Kidney glomerular epithelial cell (primary cell): ENCODE results near the gene SLC24A3.
A peak's percentile ranks its signal among the peaks of the same experiment; 100 is the strongest.

Source experiments
- DNase-seq: peaks from one replicate; lab custom pipeline; 2025; lab: John Stamatoyannopoulos, UW

The SLC24A3 gene

GRCh38 chr20:19427480-19427879, 215.0 kb downstream of the SLC24A3 start:
- DNase-seq: no peak

GRCh38 chr20:19427913-19428312, 215.5 kb downstream of the SLC24A3 start:
- DNase-seq: no peak

GRCh38 chr20:19428324-19428723, 215.9 kb downstream of the SLC24A3 start:
- DNase-seq: no peak

GRCh38 chr20:19429538-19429937, 217.1 kb downstream of the SLC24A3 start:
- DNase-seq: no peak

GRCh38 chr20:19430641-19431315, 218.3 kb downstream of the SLC24A3 start:
- no peak for DNase-seq

- DNase-seq: no peak
These were observed 218.9 kb downstream of the SLC24A3 start for GRCh38 chr20:19431316-19431700.

GRCh38 chr20:19431906-19432305, 219.5 kb downstream of the SLC24A3 start:
- DNase-seq: no peak

GRCh38 chr20:19433371-19434350, 221.2 kb downstream of the SLC24A3 start:
- DNase-seq: peak; percentile 13

- DNase-seq: no peak
These were observed 222.9 kb downstream of the SLC24A3 start for GRCh38 chr20:19435316-19435715.

GRCh38 chr20:19435821-19436220, 223.4 kb downstream of the SLC24A3 start:
- DNase-seq: no peak

GRCh38 chr20:19438488-19438887, 226.0 kb downstream of the SLC24A3 start:
- no peak for DNase-seq

- no peak for DNase-seq
These were observed 228.5 kb downstream of the SLC24A3 start for GRCh38 chr20:19440660-19441527.

- no peak for DNase-seq
These were observed 233.8 kb downstream of the SLC24A3 start for GRCh38 chr20:19446246-19446645.

- DNase-seq: no peak
These were observed 236.2 kb downstream of the SLC24A3 start for GRCh38 chr20:19448632-19449031.

GRCh38 chr20:19449051-19449450, 236.6 kb downstream of the SLC24A3 start:
- DNase-seq: no peak

- DNase-seq: no peak
These were observed 238.9 kb downstream of the SLC24A3 start for GRCh38 chr20:19451231-19451922.

GRCh38 chr20:19451923-19452295, 239.5 kb downstream of the SLC24A3 start:
- no peak for DNase-seq

- no peak for DNase-seq
These were observed 241.0 kb downstream of the SLC24A3 start for GRCh38 chr20:19453410-19453809.

- no peak for DNase-seq
These were observed 241.4 kb downstream of the SLC24A3 start for GRCh38 chr20:19453862-19454261.

- DNase-seq: no peak
These were observed 244.4 kb downstream of the SLC24A3 start for GRCh38 chr20:19456595-19457395.

GRCh38 chr20:19457611-19458010, 245.2 kb downstream of the SLC24A3 start:
- no peak for DNase-seq
